DND-41 (cell line): ENCODE results near the gene GRIK3.
"Not testable (repeated sequence)": the region's sequence is repeated elsewhere in the genome, so short reads cannot be mapped to it uniquely, and the experiment has no call there.

Experiments used
- ATAC-seq: fragments of 200-7000 bp; cut with Tn5 transposase; 3 replicates; pipeline ENCODE4 v1.9.1; 2021; ENCODE audit warnings: low read depth; ENCODE audit not compliant: insufficient read depth
- DNase-seq: peaks from one replicate; pipeline ENCODE4 v3.0.0-alpha.2; 2020
- H2AFZ ChIP-seq: 2 replicates; pipeline ENCODE4 v1.6.0; 2012; ENCODE audit warnings: low read depth, low read length
- H3K27ac ChIP-seq: 2 replicates; pipeline ENCODE4 v1.5.1; 2012; ENCODE audit warnings: low read length, inconsistent platforms
- H3K27me3 ChIP-seq: fragments of 200-600 bp; sonication (generic); 2 replicates; pipeline ENCODE4 v1.6.0; 2012; ENCODE audit warnings: low read length, mild to moderate bottlenecking, inconsistent platforms; ENCODE audit not compliant: insufficient read depth, poor library complexity
- H3K36me3 ChIP-seq: 2 replicates; pipeline ENCODE4 v1.5.1; 2012; ENCODE audit warnings: low read length, inconsistent platforms; ENCODE audit not compliant: insufficient read depth
- H3K4me1 ChIP-seq: 2 replicates; pipeline ENCODE4 v1.5.1; 2012; ENCODE audit warnings: mild to moderate bottlenecking, low read length; ENCODE audit not compliant: insufficient read depth
- H3K4me2 ChIP-seq: 2 replicates; pipeline ENCODE4 v1.6.0; 2012; ENCODE audit warnings: mild to moderate bottlenecking, moderate library complexity, low read length, inconsistent platforms; ENCODE audit not compliant: insufficient read depth
- H3K4me3 ChIP-seq, 2 experiments: fragments of 200-600 bp in 1 of 2; shearing (Covaris generic) in 1 of 2; 2 replicates each; pipeline ENCODE4 v1.5.1; 2012 to 2016; ENCODE audit warnings: inconsistent platforms in 2 of 2, low read length in 2 of 2, mild to moderate bottlenecking in 2 of 2, low read depth in 1 of 2, moderate library complexity in 1 of 2
- H3K79me2 ChIP-seq: 2 replicates; pipeline ENCODE4 v1.6.0; 2012; ENCODE audit warnings: low read length, inconsistent platforms; ENCODE audit not compliant: insufficient read depth
- H3K9ac ChIP-seq: 2 replicates; pipeline ENCODE4 v1.6.0; 2012; ENCODE audit warnings: low read depth, mild to moderate bottlenecking, inconsistent platforms, low read length, moderate library complexity
- H3K9me3 ChIP-seq: 2 replicates; pipeline ENCODE4 v1.5.1; 2012; ENCODE audit warnings: low read length, moderate library complexity, mild to moderate bottlenecking, inconsistent platforms; ENCODE audit not compliant: insufficient read depth, severe bottlenecking
- H4K20me1 ChIP-seq: 2 replicates; pipeline ENCODE4 v1.6.0; 2012; ENCODE audit warnings: low read length; ENCODE audit not compliant: insufficient read depth
- CTCF ChIP-seq: IDR thresholded peaks from 2 replicates; pipeline ENCODE4 v1.5.1; 2012; ENCODE audit warnings: borderline replicate concordance, low read length, moderate library complexity, mild to moderate bottlenecking; ENCODE audit not compliant: poor library complexity, severe bottlenecking; ENCODE audit errors: extremely low read depth
- EZH2 ChIP-seq: IDR thresholded peaks from 3 replicates; pipeline ENCODE4 v1.6.1; 2012; ENCODE audit warnings: borderline replicate concordance, low read depth, mild to moderate bottlenecking, moderate library complexity, low read length, inconsistent platforms; ENCODE audit not compliant: severe bottlenecking

Gene GRIK3

DNA sequence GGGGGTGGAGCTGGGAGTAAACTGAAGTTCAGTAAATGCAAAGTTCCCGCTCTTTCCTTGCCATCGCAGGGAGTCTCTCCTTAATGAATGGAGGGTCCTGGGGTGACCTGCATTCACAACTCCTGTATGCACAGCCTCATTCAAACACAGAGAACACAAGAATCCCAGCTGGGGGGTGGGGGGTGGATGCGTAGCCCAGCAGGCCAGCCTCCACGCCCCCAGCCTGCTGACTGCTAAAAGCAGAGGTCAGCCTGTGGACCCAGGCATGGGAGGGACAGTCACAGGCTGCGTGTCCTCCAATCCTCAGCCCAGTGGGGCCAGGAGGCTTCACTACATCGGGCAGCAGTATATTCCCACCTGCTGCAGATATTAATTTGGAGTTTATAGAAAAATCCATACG is 263.1 kb downstream of the GRIK3 start:
- H3K36me3 ChIP-seq, result no peaks in the 10 kb centered on the region
- no peak for ATAC-seq
- H2AFZ ChIP-seq, result no peak overlapping the region
- no peaks in the 10 kb centered on the region for H3K9me3 ChIP-seq
- H3K4me2 ChIP-seq, result no peak overlapping the region
- H3K9ac ChIP-seq, result no peak overlapping the region
- peaks cover 17% of the 10 kb centered on the region for H3K27me3 ChIP-seq
- H4K20me1 ChIP-seq, result no peaks in the 10 kb centered on the region
- no peak overlapping the region for H3K27ac ChIP-seq
- DNase-seq, result no peak
- no peaks in the 10 kb centered on the region for H3K4me1 ChIP-seq
- no peak overlapping the region for H3K4me3 ChIP-seq
- H3K79me2 ChIP-seq, result no peaks in the 10 kb centered on the region
- TF ChIP-seq CTCF, result no peak

DNA sequence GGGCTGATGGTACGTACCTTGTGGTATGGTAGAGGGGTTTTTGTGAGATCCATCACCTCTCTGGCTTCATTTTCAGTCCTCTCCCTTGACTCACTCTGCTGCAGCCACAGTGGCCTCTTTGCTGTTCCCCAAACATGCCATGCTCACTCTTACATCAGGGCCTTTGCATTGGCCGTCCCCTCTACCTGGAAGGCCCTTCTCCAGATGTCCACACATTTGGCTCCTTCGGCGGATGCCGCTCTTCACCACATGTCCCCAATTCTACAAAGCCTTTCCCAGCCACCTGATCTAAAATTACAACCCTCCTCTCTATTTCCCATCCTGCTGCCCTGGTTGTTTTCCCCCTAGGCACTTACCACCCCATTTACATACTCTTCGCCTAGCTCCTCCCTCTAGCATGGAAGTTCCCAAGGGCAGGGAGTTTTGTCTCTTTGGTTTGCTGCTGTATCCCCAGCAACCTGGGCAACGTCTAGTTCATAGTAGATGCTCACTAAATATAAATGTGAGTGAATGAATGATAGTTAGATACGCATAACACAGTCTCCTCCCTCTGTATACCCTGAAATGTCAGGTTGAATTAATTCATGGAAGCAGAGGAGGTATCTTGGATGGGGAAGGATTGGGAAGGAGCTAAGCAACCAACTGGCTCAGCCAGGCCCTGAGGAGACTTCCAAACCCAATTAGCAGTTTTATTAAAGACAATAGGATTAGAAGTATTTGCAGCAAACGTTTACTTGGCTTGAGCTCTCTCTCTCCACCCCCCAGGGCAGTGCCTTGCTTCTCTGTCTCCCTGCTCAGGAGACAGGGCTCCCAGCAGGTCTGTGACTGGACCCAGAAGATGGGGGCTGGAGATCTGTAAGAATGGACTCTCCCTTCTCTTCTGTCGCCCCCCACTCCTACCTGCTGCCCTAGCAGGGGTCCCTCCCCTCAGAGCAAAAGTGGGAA is 264.2 kb downstream of the GRIK3 start:
- no peaks in the 10 kb centered on the region for H3K9me3 ChIP-seq
- no peak overlapping the region for H3K27ac ChIP-seq
- no peaks in the 10 kb centered on the region for H4K20me1 ChIP-seq
- H3K79me2 ChIP-seq, result no peaks in the 10 kb centered on the region
- H3K27me3 ChIP-seq, result peaks cover 17% of the 10 kb centered on the region
- H2AFZ ChIP-seq, result no peak overlapping the region
- DNase-seq (no peak), ATAC-seq (no peak)
- H3K36me3 ChIP-seq, result no peaks in the 10 kb centered on the region
- H3K4me1 ChIP-seq, result no peaks in the 10 kb centered on the region
- no peak overlapping the region for H3K4me3 ChIP-seq
- TF ChIP-seq EZH2 (no peak), CTCF (no peak)
- no peak overlapping the region for H3K9ac ChIP-seq
- no peak overlapping the region for H3K4me2 ChIP-seq

DNA sequence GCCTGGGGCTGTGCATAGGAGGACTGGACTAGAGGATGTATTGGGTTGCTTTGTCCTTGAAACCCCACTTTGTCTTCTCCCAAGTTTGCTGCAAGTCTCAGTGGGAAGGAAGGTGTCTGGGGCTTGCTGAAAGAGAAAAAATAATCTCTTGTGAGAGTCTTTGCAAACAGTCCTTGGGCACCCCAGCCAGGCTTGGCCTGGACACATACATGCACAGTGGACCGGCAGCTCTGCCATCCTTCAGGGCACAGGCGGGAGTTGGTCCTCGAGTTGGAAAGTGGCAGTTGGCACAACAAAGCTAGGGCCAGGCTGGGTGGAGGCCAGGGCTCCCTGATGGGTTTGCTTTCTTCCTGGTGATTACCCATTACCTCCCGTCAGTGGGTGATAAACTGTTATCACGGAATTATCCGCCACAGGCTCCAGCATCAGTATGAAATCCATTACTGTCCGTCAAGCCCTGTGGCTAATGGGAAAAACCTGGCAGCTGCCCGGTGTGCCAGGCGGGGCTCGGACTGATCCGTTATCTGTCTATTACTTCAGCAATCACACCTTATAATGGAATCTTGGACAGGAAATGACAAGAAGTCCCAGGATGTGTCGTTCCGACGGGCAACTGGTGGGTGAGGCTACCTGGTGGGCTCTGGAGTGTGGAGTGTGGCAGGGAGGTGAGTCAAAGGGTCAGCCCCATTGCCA is 265.7 kb downstream of the GRIK3 start:
- Histone ChIP-seq H3K4me3 (no peak overlapping the region), H3K27me3 (peaks cover 17% of the 10 kb centered on the region), H2AFZ (no peak overlapping the region), H3K9ac (no peak overlapping the region), H3K4me1 (no peaks in the 10 kb centered on the region), H3K36me3 (no peaks in the 10 kb centered on the region), H4K20me1 (no peaks in the 10 kb centered on the region), H3K27ac (no peak overlapping the region), H3K4me2 (no peak overlapping the region), H3K79me2 (no peaks in the 10 kb centered on the region), H3K9me3 (no peaks in the 10 kb centered on the region)
- TF ChIP-seq EZH2, result no peak
- TF ChIP-seq CTCF, result no peak
- ATAC-seq (no peak), DNase-seq (no peak)

GRCh38 chr1:36767429-36767828 is 266.9 kb downstream of the GRIK3 start:
- DNase-seq, H3K9ac ChIP-seq, H3K4me2 ChIP-seq, H4K20me1 ChIP-seq, H3K4me1 ChIP-seq, H3K36me3 ChIP-seq, ATAC-seq, H3K27ac ChIP-seq, H2AFZ ChIP-seq, H3K4me3 ChIP-seq, H3K79me2 ChIP-seq, H3K9me3 ChIP-seq: not testable (repeated sequence)
- H3K27me3 ChIP-seq, result peaks cover 11% of the 10 kb centered on the region
